Activated CD4-positive, alpha-beta T cell treated with anti-CD3 and anti-CD28 coated beads for 1 hour (primary cell): Measurements from ENCODE around the gene CDHR4.
"Not testable (repeated sequence)": the region's sequence is repeated elsewhere in the genome, so short reads cannot be mapped to it uniquely, and the experiment has no call there.

Source experiments
- DNase-seq: peaks from one replicate; pipeline ENCODE4 v3.0.0-alpha.2; 2020

Gene CDHR4

DNA sequence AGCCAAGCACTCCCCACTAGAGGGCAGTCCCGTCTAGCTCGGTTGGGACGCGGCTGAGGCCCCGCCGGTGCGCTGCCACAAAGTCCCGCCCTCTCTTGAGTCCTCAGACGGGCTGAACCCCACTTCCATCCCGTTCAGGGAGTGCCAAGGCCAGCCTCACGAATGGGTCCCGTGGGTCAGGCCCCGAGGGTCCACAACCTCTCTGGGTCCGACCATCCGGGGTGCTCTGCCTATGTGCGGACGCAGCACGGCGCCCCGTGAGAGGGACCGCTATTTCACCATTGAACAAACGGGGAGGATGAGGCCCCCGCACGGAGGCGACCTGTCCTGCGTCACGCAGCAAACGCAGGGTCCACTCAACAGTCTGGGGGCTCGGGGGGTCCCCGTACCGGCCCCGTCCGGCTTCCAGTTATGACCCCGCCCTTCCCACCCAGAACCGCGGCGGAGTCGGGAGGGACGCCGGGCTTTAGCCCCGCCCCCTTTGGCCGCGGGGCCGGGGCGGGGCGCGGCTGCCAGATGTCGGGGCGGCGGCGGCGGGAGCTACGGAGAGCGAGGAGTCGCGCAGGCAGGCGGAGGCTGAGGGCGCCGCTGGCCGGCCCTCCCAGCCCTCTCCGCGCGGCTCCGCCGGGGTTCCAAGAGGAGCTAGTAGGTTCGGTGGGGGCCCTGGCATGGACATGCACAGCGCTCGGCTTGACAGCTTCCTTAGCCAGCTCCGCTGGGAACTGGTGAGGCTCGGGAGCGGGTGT is 3.2 kb upstream of the CDHR4 start, which contains the start of gene INKA1:
TSS of gene INKA1 (plus strand) at position 543 of the 746 bp plus-strand sequence. CDS start at position 675, 132 bp downstream.
- DNase-seq = peak; percentile 81

DNA sequence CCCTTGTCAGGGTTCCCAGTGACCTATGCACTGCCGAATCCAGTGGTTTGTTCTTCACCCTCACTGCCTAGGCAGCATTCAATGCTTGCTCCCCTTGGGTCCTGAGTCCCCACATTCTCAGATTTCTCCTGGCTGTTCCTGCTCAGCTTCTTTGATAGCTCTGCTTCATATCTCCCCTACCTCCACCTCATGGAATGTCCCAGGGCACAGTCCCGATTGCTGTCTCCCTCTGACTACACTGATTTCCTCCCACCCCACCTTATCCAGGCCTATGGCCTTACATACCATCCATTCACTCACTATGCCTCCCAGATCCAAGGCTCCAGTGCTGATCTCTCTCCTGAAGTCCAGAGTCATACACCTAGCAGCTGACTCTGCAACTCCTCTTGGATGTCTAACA is 1.5 kb upstream of the CDHR4 start:
- no peak for DNase-seq

- no peak for DNase-seq
Measured at GRCh38 chr3:49799105-49799504, 568 bp downstream of the CDHR4 start.

- no peak for DNase-seq
Measured at GRCh38 chr3:49794926-49795905, 4.5 kb downstream of the CDHR4 start.

GRCh38 chr3:49794431-49794830 is 5.2 kb downstream of the CDHR4 start:
- no peak for DNase-seq

- no peak for DNase-seq
Measured at GRCh38 chr3:49793486-49794085, 6.1 kb downstream of the CDHR4 start.

DNA sequence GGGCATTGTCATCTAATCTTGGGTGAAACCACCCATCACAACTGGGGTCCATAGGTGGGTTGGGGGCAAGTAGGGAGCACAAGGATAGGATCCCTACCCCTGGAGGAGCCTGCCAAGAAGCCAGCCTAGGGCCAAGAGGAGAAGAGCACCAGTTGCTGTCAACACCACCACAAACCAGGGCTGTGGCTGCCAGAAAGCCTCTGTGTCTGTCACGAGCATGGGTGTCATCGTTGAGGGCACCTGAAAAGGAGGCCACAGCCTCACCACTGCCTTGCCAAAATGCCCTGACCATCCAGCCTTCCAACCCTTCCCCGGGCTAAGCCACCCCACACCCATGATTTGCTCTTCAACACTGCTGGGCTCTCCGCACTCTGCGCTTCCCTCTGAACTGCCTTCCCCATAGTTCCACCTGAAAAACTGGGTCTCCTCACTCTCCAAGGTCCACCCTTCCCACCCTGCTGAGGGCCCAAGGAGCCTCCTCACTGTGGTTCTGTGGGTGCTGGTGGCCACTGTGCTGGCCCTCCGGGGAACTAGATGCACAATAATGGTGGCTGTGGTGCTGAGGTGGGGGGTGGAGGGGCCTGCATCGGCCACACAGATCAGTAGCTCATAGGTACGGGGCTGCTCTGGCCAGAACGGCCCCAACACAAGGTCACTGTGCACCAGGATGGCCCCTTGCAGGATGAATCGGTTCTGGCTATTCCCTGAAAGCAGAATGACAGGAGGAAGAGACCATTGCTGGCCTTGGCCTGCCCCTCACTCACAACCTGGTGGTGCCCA is 7.1 kb downstream of the CDHR4 start:
- DNase-seq = no peak

DNA sequence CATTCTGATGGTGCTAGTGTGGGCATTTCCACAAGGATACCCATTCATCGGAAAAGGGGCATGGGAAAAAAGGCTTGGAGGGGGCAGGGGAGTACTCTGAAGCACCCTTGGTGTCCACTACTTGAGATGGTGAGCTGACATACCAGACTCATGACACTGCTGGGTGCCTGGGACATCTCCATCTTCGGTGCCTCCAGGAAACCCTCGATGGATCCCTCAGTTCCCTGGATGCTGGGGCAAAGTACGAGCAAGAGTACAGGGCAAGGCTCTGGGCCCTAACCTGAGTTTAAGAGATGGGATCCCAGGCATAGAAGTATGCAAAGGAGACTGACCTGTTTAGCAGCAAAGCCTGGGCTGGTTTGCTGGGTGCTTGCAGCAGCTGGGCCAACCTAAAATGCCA is 8.1 kb downstream of the CDHR4 start:
- no peak for DNase-seq

GRCh38 chr3:49790626-49791411 is 8.9 kb downstream of the CDHR4 start:
- DNase-seq = no peak

DNA sequence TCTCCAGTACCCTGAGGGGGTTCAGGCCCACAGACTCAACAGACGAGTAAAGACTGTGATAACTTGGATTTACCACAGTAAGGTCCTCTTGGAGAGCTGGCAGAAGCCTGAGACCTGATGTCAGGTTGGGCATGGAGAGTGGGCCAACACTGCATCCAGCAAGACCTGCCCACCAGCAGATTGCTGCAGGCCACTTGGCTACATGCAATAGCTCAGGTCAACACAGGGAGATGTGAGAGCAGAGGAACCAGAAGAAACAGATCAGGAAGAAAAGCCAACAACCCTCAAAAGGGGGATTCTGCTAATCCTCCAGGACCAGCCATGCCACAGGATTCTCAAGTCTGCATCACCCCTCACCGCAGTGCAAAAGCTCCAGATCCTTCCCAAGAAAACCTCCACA is 11.6 kb downstream of the CDHR4 start:
- DNase-seq = no peak

GRCh38 chr3:49787536-49787935 is 12.1 kb downstream of the CDHR4 start:
- DNase-seq = no peak

- DNase-seq = no peak
Measured at GRCh38 chr3:49787182-49787464, 12.6 kb downstream of the CDHR4 start.

GRCh38 chr3:49786357-49787181 is 13.1 kb downstream of the CDHR4 start, which contains the start of gene IP6K1:
Gene IP6K1, minus strand, starts transcription at chr3:49786542. Its CDS starts 38,502 bp downstream, at chr3:49748040.
- peak; percentile 99 for DNase-seq

GRCh38 chr3:49785565-49786356 is 13.9 kb downstream of the CDHR4 start:
- DNase-seq = no peak

DNA sequence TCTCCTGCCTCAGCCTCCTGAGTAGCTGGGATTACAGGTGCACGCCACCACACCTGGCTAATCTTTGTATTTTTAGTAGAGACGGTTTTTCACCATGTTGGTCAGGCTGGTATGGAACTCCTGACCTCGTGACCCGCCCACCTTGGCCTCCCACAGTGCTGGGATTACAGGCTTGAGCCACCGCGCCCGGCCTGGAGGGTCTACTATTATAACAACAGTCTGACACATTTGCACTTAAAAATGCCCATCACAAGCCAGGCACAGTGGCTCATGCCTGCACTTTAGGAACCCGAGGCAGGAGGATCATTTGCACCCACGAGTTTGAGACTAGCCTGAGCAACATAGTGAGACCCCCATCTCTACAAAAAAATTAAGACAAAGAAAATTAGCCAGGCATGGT is 17.4 kb downstream of the CDHR4 start:
- DNase-seq = not testable (repeated sequence)

DNA sequence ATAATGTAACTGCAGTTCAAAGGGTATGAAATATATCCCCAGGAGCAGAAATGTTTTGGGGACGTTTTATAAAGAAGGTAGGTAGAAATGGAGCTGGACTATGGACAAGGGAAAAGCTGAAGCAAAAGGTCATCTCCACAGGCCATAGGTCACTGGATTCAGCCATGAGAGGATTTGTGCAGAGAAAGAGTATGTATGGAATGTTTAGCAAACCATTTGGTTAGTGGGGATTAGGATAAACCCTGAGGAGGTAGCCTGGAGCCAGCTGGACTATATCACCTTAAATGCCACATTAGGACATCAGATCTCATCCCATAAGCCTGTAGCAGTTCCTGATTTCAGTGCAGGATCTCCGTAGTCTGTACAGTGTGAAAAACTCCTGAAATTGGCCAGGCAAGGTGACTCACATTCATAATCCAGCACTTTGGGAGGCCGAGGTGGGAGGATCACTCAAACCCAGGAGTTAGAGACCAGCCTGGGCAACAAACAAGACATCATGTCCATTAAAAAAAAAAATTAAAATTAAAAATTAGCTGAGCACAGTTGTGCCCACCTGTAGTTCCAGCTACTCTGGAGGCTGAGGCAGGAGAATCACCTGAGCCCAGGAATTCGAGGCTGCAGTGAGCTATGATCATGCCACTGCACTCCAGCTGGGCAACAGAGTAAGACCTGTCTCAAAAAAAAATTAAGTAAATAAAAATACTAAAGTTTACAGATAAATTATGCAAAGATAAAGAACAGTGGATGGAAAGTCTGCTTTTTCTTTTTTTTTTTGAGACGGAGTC is 18.1 kb downstream of the CDHR4 start:
- DNase-seq = no peak

- DNase-seq = not testable (repeated sequence)
Measured at GRCh38 chr3:49780975-49781365, 18.7 kb downstream of the CDHR4 start.

DNA sequence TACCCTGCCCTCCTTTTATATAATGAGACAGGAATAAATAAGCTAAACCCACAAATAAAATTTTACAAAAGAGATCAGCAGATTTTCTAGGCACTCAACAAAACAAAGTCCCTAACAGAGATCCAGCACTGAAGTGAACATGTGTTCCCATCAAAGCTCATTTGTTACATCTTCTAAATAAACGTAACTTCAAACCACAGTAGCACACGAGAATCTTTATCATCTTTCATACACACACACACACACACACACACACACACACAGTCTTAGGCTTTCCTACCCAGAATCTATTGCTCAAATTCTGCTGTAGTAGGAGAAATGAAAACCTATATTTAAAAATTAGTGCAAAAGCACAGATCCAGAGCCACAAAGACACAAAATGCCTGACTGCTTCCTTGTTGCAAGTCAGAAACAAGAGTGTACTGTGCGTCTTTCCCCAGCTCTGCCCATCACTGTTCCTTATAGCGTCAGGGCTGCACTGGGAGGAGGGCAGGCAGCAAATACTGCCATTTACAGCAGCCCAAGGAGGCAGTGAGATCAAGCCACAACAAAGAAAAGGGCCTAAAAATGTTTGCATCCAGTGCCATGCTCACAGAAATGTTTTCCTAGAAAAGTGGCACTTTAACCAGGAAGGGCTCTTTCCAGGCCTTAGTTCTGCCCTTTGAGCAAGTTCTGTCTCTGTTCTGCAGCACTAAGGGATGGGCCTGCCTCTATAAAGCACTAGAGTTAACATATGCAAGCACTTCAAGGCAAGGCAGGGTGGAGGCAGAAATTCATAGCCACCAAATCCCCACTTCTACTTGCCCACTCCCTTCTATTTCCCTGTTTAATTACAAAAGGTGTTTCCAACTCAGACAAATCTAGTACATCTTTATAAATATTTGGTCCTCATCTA is 19.3 kb downstream of the CDHR4 start:
- no peak for DNase-seq
